ENCODE measurements around the gene KCND3.

DNA sequence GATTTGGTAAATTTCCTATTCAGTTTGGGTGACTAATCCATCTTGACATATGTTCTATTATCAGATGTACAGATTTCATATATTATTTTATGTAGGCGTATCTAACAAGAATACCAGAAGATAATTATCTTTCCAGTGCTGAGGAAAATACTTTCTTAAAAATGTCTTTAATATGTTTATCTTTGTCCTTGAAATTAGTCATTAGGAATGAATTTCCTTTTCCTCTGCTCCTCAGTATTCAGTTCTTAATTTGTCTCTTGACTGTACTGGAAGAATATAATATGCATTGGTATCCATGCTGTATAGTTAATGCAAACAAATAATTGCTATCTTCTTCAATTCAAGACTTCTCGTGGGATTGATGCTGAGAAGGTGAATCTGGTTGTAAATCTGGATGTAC is 227.1 kb downstream of the KCND3 start:
- TF ChIP-seq POLR2A (IDR thresholded peaks at IDR 0.05; ENCODE audit: low read depth, low read length) (no peak), SMC3 (IDR thresholded peaks at IDR 0.05; ENCODE audit: low read depth, low read length) (no peak), NFE2L2 (IDR thresholded peaks at IDR 0.05; ENCODE audit: low read depth, low read length) (no peak), RCOR1 (IDR thresholded peaks at IDR 0.05; ENCODE audit: insufficient replicate concordance, low read length) (no peak), MXI1 (IDR thresholded peaks at IDR 0.05; ENCODE audit: borderline replicate concordance, low read depth, low read length) (no peak), RAD21 (IDR thresholded peaks at IDR 0.05; ENCODE audit: low read length) (no peak), FOS (IDR thresholded peaks at IDR 0.05; ENCODE audit: low read depth, low read length) (no peak), MAFK (IDR thresholded peaks at IDR 0.05; ENCODE audit: low read depth, low read length) (no peak), MAZ (IDR thresholded peaks at IDR 0.05; ENCODE audit: borderline replicate concordance, low read depth, low read length) (no peak), BHLHE40 (IDR thresholded peaks at IDR 0.05; ENCODE audit: low read depth, low read length) (no peak)
- TF ChIP-seq, protein P1, sequence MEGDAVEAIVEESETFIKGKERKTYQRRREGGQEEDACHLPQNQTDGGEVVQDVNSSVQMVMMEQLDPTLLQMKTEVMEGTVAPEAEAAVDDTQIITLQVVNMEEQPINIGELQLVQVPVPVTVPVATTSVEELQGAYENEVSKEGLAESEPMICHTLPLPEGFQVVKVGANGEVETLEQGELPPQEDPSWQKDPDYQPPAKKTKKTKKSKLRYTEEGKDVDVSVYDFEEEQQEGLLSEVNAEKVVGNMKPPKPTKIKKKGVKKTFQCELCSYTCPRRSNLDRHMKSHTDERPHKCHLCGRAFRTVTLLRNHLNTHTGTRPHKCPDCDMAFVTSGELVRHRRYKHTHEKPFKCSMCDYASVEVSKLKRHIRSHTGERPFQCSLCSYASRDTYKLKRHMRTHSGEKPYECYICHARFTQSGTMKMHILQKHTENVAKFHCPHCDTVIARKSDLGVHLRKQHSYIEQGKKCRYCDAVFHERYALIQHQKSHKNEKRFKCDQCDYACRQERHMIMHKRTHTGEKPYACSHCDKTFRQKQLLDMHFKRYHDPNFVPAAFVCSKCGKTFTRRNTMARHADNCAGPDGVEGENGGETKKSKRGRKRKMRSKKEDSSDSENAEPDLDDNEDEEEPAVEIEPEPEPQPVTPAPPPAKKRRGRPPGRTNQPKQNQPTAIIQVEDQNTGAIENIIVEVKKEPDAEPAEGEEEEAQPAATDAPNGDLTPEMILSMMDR (conservative IDR thresholded peaks at IDR 0.05; ENCODE audit: low read depth, low read length) = no peak
- TF ChIP-seq, protein P2, sequence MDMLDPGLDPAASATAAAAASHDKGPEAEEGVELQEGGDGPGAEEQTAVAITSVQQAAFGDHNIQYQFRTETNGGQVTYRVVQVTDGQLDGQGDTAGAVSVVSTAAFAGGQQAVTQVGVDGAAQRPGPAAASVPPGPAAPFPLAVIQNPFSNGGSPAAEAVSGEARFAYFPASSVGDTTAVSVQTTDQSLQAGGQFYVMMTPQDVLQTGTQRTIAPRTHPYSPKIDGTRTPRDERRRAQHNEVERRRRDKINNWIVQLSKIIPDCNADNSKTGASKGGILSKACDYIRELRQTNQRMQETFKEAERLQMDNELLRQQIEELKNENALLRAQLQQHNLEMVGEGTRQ (IDR thresholded peaks at IDR 0.05; ENCODE audit: low read depth, low read length) = no peak

Measured in IMR-90 (cell line).